GM12874 (cell line): Measurements from ENCODE around the gene CALHM6.
A peak's percentile ranks its signal among the peaks of the same experiment; 100 is the strongest.

Source experiments
- TF ChIP-seq, protein P1 (sequence below): IDR thresholded peaks from 2 replicates; pipeline ENCODE4 v1.5.1; 2011; ENCODE audit warnings: low read depth, mild to moderate bottlenecking, control low read depth, low read length, moderate library complexity; ENCODE audit not compliant: insufficient read depth

Gene CALHM6

DNA sequence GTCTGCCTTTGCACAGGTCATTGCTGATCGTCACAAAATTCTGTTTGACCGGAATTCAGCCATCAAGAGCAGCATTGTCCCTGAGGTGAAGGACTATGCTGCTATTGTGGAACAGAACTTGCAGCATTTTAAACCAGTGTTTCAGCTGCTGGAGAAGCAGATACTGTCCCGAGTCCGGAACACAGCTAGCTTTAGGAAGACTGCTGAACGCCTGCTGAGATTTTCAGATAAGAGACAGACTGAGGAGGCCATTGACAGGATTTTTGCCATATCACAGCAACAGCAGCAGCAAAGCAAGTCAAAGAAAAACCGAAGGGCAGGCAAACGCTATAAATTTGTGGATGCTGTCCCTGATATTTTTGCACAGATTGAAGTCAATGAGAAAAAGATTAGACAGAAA lies 24.6 kb upstream of the CALHM6 start:
- TF ChIP-seq, protein P1, sequence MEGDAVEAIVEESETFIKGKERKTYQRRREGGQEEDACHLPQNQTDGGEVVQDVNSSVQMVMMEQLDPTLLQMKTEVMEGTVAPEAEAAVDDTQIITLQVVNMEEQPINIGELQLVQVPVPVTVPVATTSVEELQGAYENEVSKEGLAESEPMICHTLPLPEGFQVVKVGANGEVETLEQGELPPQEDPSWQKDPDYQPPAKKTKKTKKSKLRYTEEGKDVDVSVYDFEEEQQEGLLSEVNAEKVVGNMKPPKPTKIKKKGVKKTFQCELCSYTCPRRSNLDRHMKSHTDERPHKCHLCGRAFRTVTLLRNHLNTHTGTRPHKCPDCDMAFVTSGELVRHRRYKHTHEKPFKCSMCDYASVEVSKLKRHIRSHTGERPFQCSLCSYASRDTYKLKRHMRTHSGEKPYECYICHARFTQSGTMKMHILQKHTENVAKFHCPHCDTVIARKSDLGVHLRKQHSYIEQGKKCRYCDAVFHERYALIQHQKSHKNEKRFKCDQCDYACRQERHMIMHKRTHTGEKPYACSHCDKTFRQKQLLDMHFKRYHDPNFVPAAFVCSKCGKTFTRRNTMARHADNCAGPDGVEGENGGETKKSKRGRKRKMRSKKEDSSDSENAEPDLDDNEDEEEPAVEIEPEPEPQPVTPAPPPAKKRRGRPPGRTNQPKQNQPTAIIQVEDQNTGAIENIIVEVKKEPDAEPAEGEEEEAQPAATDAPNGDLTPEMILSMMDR, result no peak

DNA sequence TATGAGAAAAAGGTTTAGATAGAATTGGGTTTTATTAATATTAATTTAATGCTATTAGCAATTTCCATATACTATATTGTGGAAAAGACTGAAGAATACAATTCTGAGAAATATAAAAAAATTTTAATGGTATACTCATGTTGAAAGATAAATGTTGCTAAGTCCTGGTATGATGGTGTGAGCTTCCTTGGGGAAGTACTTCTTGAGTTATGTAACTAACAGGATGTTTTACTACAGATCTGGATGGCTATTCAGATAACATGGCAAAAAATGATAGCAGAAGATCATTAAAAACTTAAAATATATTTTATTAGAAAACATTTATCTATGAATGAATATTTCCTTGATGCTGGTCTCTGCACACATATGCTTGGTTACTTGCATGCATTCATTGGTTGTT lies 23.5 kb upstream of the CALHM6 start:
- TF ChIP-seq, protein P1, result no peak

DNA sequence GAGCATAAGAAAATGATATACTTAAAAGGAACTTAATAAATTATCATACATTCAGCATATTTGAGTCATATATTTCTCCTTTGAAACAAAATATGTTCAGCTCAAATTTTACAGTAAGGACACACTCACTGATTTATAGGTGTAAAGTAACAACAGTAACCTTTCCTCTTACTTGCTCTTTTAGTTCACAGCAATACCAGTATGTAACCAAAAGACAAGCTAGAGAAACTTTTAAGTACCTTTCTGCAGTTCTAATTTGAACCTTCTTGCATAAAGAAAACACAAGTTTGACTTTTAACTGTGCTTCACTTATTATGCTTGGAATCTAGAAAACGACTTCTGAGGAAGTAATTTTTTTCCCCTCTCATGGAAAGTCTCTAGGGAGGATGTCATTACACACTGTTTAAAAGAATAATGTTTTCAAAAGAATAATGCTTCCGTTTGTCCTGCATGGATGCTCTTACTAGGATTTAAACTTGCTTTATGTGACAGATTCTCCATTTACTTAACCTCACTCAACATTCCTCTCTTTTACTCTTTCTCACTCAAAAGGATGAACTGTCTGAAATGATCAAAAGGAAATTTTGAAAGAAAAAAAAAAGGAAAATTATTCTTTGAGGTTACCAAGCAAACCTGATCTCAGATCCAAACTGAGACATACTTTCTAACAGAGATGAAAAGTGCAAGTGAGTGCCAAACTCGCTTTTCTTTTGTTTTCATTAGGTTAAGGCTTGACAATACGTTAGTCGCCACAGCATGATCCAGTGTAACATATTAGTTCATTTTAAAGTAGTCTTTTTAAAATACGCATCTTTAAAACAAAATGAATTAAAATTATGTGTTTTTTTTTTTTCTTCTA lies 22.4 kb upstream of the CALHM6 start:
- TF ChIP-seq, protein P1, result no peak

DNA sequence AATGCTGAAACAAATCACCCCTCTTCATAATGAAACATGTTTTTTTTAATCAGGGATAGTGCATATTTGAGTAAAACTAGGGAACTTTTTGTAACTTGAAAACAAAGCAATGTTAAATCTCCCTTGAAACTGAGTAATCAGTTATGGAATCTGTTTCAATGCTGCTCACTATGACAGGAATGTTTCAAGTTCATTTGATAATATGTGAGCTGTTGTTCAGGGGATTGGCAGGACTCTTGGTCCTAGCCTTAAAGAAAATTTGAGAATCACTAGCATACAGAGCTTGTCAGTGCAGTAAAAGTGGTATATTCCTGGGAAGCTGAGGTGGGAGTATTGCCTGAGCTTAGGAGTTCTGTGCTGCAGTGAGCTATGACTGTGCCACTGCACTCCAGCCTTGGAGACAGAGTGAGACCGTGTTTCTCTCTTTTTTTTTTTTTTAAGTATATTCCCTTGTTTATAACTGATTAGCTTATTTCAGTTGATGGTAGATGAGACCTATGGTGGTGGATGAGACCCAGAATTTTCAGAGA lies 21.6 kb upstream of the CALHM6 start:
- TF ChIP-seq, protein P1, result no peak

DNA sequence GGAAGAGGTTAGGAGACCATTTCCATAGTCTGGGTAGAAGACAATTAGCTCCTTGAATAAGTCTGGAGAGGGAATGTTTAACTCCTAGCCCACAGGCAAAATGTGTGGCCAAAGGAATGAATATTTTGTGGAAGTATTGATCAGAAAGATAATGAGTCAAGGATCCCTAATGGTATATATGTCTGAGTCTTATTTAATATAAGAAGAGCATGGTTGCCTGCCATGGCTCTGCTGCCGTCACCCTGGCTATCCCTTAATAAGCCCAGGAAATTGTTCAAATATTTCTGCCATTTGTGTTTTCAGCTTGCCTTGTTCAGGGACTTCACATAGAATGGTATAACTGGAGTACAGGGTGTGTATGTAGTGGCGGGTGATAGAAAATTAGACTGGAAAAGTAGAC lies 18.1 kb upstream of the CALHM6 start:
- TF ChIP-seq, protein P1, result no peak

DNA sequence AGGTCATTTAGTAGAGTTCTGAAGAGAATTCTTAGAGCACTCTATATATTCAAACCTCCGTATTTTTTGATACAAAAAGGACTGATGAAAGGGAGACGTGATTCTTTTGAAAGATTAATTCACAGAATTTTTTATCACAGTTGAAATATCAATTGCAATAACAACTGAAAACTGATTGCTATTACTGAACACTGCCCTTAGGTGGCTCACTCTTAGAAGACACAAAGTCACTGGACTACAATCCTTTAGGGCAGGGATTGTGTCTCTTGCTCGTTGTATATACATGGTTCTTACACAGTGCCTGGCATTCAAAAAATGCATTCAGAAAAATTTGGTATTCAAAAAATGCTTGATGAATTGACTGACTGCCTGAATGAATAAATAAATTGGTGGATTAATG lies 17.1 kb upstream of the CALHM6 start:
- TF ChIP-seq, protein P1, result peak; percentile 48; the same call in 1 of the 2 replicates

DNA sequence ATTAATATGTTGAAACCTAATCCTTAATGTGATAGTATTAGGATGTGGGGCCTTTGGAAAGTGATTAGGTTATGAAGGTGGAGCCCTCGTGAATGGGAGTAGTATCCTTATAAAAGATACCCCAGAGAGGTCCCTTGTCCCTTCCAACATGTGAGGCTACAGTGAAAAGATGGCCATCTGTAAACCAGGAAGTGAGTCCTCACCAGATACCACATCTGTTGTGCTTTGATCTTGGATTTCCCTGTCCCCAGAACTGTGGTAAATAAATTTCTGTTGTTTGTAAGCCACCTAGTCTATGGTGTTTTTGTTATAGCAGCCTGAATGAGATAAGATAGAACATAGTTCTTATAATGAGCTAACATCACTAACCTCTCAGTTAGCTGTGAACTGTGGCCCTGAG lies 16.6 kb upstream of the CALHM6 start:
- TF ChIP-seq, protein P1, result no peak
